ENCODE data around the gene NREP. TPM values are rescaled to one million over a fixed set of nuclear protein-coding genes. Genes with fewer than 3 reads are reported as not detected.

The NREP gene
- total RNA-seq, 1 experiment from 2014 or later = 163 TPM

GRCh38 chr5:111779260-111779921 lies 22.4 kb upstream of the NREP start:
- no peaks in the 10 kb centered on the region for H3K79me2 ChIP-seq (ENCODE audit: insufficient read depth, low read length)
- no peaks in the 10 kb centered on the region for H3K23me2 ChIP-seq (ENCODE audit: insufficient read length, low read depth, low read length, poor library complexity, severe bottlenecking)
- Mint-ChIP-seq H3K4me1 (peaks cover 16 to 22% of the 10 kb centered on the region in 2 experiments), H3K36me3 (ENCODE audit: insufficient read depth in 1 of 3, low read depth in 3 of 3) (no peaks in the 10 kb centered on the region), H3K4me3 (no peak overlapping the region), H3K9me3 (no peaks in the 10 kb centered on the region), H3K27me3 (ENCODE audit: low read depth) (no peaks in the 10 kb centered on the region), H3K27ac (no peak overlapping the region)
- no peak overlapping the region for H3K4ac ChIP-seq (ENCODE audit: low read depth, low read length)
- H3K27me3 ChIP-seq (ENCODE audit: insufficient read depth, low read length) = no peaks in the 10 kb centered on the region
- no peak overlapping the region for H2BK15ac ChIP-seq (ENCODE audit: low read depth, low read length)
- no peaks in the 10 kb centered on the region for H3K79me1 ChIP-seq (ENCODE audit: insufficient read depth, low read depth, low read length, poor library complexity, severe bottlenecking)
- no peak overlapping the region for H2BK5ac ChIP-seq (ENCODE audit: insufficient read length, low read length)
- no peak overlapping the region for H3K4me2 ChIP-seq (ENCODE audit: insufficient read depth, insufficient read length, low read length)
- no peak for TF ChIP-seq CTCF (conservative IDR thresholded peaks at IDR 0.05)
- no peak overlapping the region for H4K91ac ChIP-seq (ENCODE audit: insufficient read length, low read depth, low read length)
- no CpG with 5 or more reads among the region's 3 CpGs for WGBS (ENCODE audit: extremely low coverage, insufficient read length, low lambda C conversion rate)
- H2BK12ac ChIP-seq (ENCODE audit: insufficient read length, low read depth, low read length) = no peak overlapping the region
- H2AFZ ChIP-seq (ENCODE audit: low read length) = no peak overlapping the region
- H3K56ac ChIP-seq (ENCODE audit: insufficient read length, low read depth, low read length) = no peak overlapping the region
- H3K9me3 ChIP-seq (ENCODE audit: control insufficient read depth, low read depth, low read length) = no peaks in the 10 kb centered on the region
- H3K23ac ChIP-seq (ENCODE audit: insufficient read length, low read depth, low read length) = no peak overlapping the region
- no peak overlapping the region for H4K5ac ChIP-seq (ENCODE audit: insufficient read length, low read depth, low read length)
- H2BK120ac ChIP-seq (ENCODE audit: low read depth, low read length, poor library complexity, severe bottlenecking) = no peak overlapping the region
- DNase-seq = no peak
- H2BK20ac ChIP-seq (ENCODE audit: low read depth, low read length, poor library complexity, severe bottlenecking) = no peak overlapping the region
- H3K27ac ChIP-seq (ENCODE audit: insufficient read length, low read depth, low read length) = no peak overlapping the region
- no peaks in the 10 kb centered on the region; the same call in 1 of the 2 replicates for H3K4me1 ChIP-seq (ENCODE audit: insufficient read depth, low read length)
- no peak overlapping the region for H3T11ph ChIP-seq (ENCODE audit: low read length)
- no peak overlapping the region for H3K9ac ChIP-seq (ENCODE audit: extremely low read depth, insufficient read length, low read length)
- H3K14ac ChIP-seq (ENCODE audit: insufficient read depth, low read length) = no peak overlapping the region
- H2AK5ac ChIP-seq (ENCODE audit: insufficient read length, low read length) = no peak overlapping the region
- no peak overlapping the region for H3K18ac ChIP-seq (ENCODE audit: insufficient read length, low read depth, low read length)
- H4K8ac ChIP-seq (replicated peaks; ENCODE audit: insufficient read length, low read depth, low read length) = no peak overlapping the region
- H4K20me1 ChIP-seq (ENCODE audit: control insufficient read depth, insufficient read depth, insufficient read length) = no peaks in the 10 kb centered on the region
